Neural progenitor cell (in vitro differentiated cells): ENCODE results near the gene UMOD. TPM values are rescaled to one million over a fixed set of nuclear protein-coding genes. Genes with fewer than 3 reads are reported as not detected.
A peak's percentile ranks its signal among the peaks of the same experiment; 100 is the strongest.

ENCODE experiments used
- DNase-seq: peaks from one replicate; pipeline ENCODE4 v3.0.0-alpha.2; 2016; ENCODE audit warnings: low spot score
- H2AFZ ChIP-seq: fragments of 200-600 bp; sonication (generic); replicated peaks from 2 replicates; pipeline ENCODE4 v1.6.1; 2016; ENCODE audit warnings: antibody characterized with exemption
- H3F3A ChIP-seq: fragments of 200-600 bp; sonication (generic); 2 replicates; pipeline ENCODE4 v1.6.1; 2016; ENCODE audit warnings: antibody characterized with exemption, low read depth
- H3K27ac ChIP-seq: fragments of 200-600 bp; sonication (generic); 2 replicates; pipeline ENCODE4 v1.5.1; 2016; ENCODE audit warnings: mild to moderate bottlenecking
- H3K27me3 ChIP-seq: fragments of 200-600 bp; sonication (generic); 2 replicates; pipeline ENCODE4 v1.6.1; 2016; ENCODE audit warnings: mild to moderate bottlenecking, moderate library complexity
- H3K36me3 ChIP-seq: fragments of 200-600 bp; sonication (generic); 2 replicates; pipeline ENCODE4 v1.5.1; 2016
- H3K4me1 ChIP-seq: fragments of 200-600 bp; sonication (generic); 2 replicates; pipeline ENCODE4 v1.6.1; 2016; ENCODE audit warnings: mixed run types
- H3K4me2 ChIP-seq: fragments of 200-600 bp; sonication (generic); 2 replicates; pipeline ENCODE4 v1.6.1; 2016
- H3K4me3 ChIP-seq: fragments of 200-600 bp; sonication (generic); 2 replicates; pipeline ENCODE4 v1.5.1; 2016
- H3K79me2 ChIP-seq: fragments of 200-600 bp; sonication (generic); 2 replicates; pipeline ENCODE4 v1.6.1; 2016; ENCODE audit warnings: low read depth
- H3K9ac ChIP-seq: fragments of 200-600 bp; sonication (generic); 2 replicates; pipeline ENCODE4 v1.6.1; 2016
- H3K9me3 ChIP-seq: fragments of 200-600 bp; sonication (generic); 2 replicates; pipeline ENCODE4 v1.5.1; 2016; ENCODE audit warnings: low read depth
- H4K20me1 ChIP-seq: fragments of 200-600 bp; sonication (generic); 2 replicates; pipeline ENCODE4 v1.6.1; 2016; ENCODE audit warnings: low read depth
- H3K27ac Mint-ChIP-seq: 3 replicates; pipeline ENCODE4 v1.8.0; 2021; ENCODE audit warnings: mixed read lengths
- H3K27me3 Mint-ChIP-seq: 2 replicates; pipeline ENCODE4 v1.8.0; 2022; ENCODE audit warnings: low read depth, mild to moderate bottlenecking, inconsistent platforms, moderate library complexity, mixed read lengths; ENCODE audit not compliant: insufficient read depth
- H3K36me3 Mint-ChIP-seq: 3 replicates; pipeline ENCODE4 v1.8.0; 2021; ENCODE audit warnings: mixed read lengths
- H3K4me1 Mint-ChIP-seq: 3 replicates; pipeline ENCODE4 v1.8.0; 2021; ENCODE audit warnings: mixed read lengths
- H3K4me3 Mint-ChIP-seq: 3 replicates; pipeline ENCODE4 v1.8.0; 2021; ENCODE audit warnings: mild to moderate bottlenecking, moderate library complexity, mixed read lengths
- H3K9me3 Mint-ChIP-seq: 3 replicates; pipeline ENCODE4 v1.8.0; 2020; ENCODE audit warnings: mixed read lengths
- CTCF ChIP-seq: fragments of 200-600 bp; sonication (generic); IDR thresholded peaks from 2 replicates; pipeline ENCODE4 v1.5.1; 2017; ENCODE audit warnings: antibody characterized with exemption, mild to moderate bottlenecking
- EZH2 ChIP-seq: fragments of 200-600 bp; sonication (generic); IDR thresholded peaks from 2 replicates; pipeline ENCODE4 v1.6.1; 2017; ENCODE audit warnings: antibody characterized with exemption, mild to moderate bottlenecking, moderate library complexity
- EZH2phosphoT487 ChIP-seq: fragments of 200-600 bp; sonication (generic); IDR thresholded peaks from 2 replicates; pipeline ENCODE4 v1.6.1; 2017; ENCODE audit warnings: antibody characterized with exemption
- total RNA-seq: library from RNA; depleted of rRNA; stranded (reverse); fragments of >200 nt; gene quantifications from 2 replicates; pipeline ENCODE4 v1.2.3, GENCODE V29; 2015; ENCODE audit warnings: low replicate concordance

The UMOD gene
- total RNA-seq, 1 donor from 2014 or later, result not detected

GRCh38 chr16:20348365-20349185, 3.9 kb downstream of the UMOD start:
- Histone ChIP-seq H3F3A (no peaks in the 10 kb centered on the region), H2AFZ (no peak overlapping the region), H3K79me2 (no peaks in the 10 kb centered on the region), H3K9me3 (no peaks in the 10 kb centered on the region), H3K9ac (no peak overlapping the region), H3K4me2 (no peak overlapping the region), H3K27ac (no peak overlapping the region), H3K27me3 (no peaks in the 10 kb centered on the region), H3K4me3 (no peak overlapping the region), H3K4me1 (no peaks in the 10 kb centered on the region), H4K20me1 (no peaks in the 10 kb centered on the region), H3K36me3 (no peaks in the 10 kb centered on the region)
- DNase-seq, result peak; percentile 24
- H3K9me3 Mint-ChIP-seq, result no peaks in the 10 kb centered on the region
- peaks cover 7% of the 10 kb centered on the region for H3K4me1 Mint-ChIP-seq
- H3K27me3 Mint-ChIP-seq, result peaks cover 3% of the 10 kb centered on the region
- no peaks in the 10 kb centered on the region for H3K36me3 Mint-ChIP-seq
- H3K4me3 Mint-ChIP-seq, result no peak overlapping the region
- TF ChIP-seq CTCF (peak; percentile 36), EZH2phosphoT487 (no peak)
- H3K27ac Mint-ChIP-seq, result no peak overlapping the region

GRCh38 chr16:20347666-20348364, 4.7 kb downstream of the UMOD start:
- TF ChIP-seq EZH2 (no peak), CTCF (no peak), EZH2phosphoT487 (no peak)
- peaks cover 3% of the 10 kb centered on the region for H3K27me3 Mint-ChIP-seq
- no peaks in the 10 kb centered on the region for H3K9me3 ChIP-seq
- no peaks in the 10 kb centered on the region for H3K4me1 ChIP-seq
- H3K79me2 ChIP-seq, result no peaks in the 10 kb centered on the region
- no peak overlapping the region for H3K27ac Mint-ChIP-seq
- H2AFZ ChIP-seq, result no peak overlapping the region
- H3K4me3 ChIP-seq, result no peak overlapping the region
- no peaks in the 10 kb centered on the region for H4K20me1 ChIP-seq
- H3K4me3 Mint-ChIP-seq, result no peak overlapping the region
- DNase-seq, result no peak
- H3K4me2 ChIP-seq, result no peak overlapping the region
- no peaks in the 10 kb centered on the region for H3K36me3 Mint-ChIP-seq
- H3K27ac ChIP-seq, result no peak overlapping the region
- H3K9ac ChIP-seq, result no peak overlapping the region
- no peaks in the 10 kb centered on the region for H3F3A ChIP-seq
- peaks cover 1% of the 10 kb centered on the region for H3K4me1 Mint-ChIP-seq
- H3K27me3 ChIP-seq, result no peaks in the 10 kb centered on the region
- no peaks in the 10 kb centered on the region for H3K36me3 ChIP-seq
- H3K9me3 Mint-ChIP-seq, result no peaks in the 10 kb centered on the region

GRCh38 chr16:20344611-20345010, 7.9 kb downstream of the UMOD start:
- peaks cover 3% of the 10 kb centered on the region for H3K27me3 Mint-ChIP-seq
- no peak overlapping the region for H3K27ac ChIP-seq

More at GRCh38 chr16:20344611-20345010, 7.9 kb downstream of the UMOD start:
- Histone ChIP-seq H4K20me1 (no peaks in the 10 kb centered on the region), H3K4me1 (no peaks in the 10 kb centered on the region), H3K9me3 (no peaks in the 10 kb centered on the region), H3K79me2 (no peaks in the 10 kb centered on the region), H3K36me3 (no peaks in the 10 kb centered on the region), H2AFZ (no peak overlapping the region), H3K4me3 (no peak overlapping the region), H3F3A (no peaks in the 10 kb centered on the region), H3K9ac (no peak overlapping the region), H3K27me3 (no peaks in the 10 kb centered on the region), H3K4me2 (no peak overlapping the region)
- H3K4me3 Mint-ChIP-seq, result no peak overlapping the region
- H3K4me1 Mint-ChIP-seq, result no peaks in the 10 kb centered on the region
- no peaks in the 10 kb centered on the region for H3K36me3 Mint-ChIP-seq
- TF ChIP-seq EZH2 (no peak), EZH2phosphoT487 (no peak), CTCF (no peak)
- H3K27ac Mint-ChIP-seq, result no peak overlapping the region
- DNase-seq, result no peak
- no peaks in the 10 kb centered on the region for H3K9me3 Mint-ChIP-seq
